Measurements from ENCODE around the gene MTMR10.

MTMR10 gene

GRCh38 chr15:30962659-30963058 is 28.8 kb downstream of the MTMR10 start:
- H3K4me3 Mint-ChIP-seq, result no peak overlapping the region
- H3K9me3 Mint-ChIP-seq, result no peaks in the 10 kb centered on the region
- peaks cover 24% of the 10 kb centered on the region for H3K36me3 Mint-ChIP-seq (ENCODE audit: low read depth)
- H3K27me3 Mint-ChIP-seq (ENCODE audit: low read depth), result no peaks in the 10 kb centered on the region
- no peak for DNase-seq (ENCODE audit: low spot score)
- H3K27ac Mint-ChIP-seq, result no peak overlapping the region
- H3K4me1 Mint-ChIP-seq (ENCODE audit: low read depth), result peaks cover 3% of the 10 kb centered on the region

DNA sequence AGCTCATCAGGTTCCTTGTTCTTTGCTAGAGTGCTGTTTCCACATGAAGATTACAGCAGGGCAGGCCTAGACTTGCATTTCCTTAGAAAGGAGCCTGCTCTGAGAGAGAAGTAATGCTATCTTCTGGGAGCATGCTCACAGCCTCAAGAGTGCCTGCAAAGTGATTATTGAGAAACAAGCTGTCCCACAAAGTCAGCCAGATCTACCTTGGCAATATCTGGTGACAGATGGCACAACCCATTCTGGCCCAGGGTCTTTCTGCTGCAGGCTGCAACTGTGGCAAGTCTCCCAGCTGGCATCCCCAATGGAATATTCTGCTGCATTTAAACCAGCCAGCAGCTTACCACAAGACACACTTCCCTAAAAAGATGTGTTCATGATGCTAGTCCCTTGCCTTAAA is 29.3 kb downstream of the MTMR10 start:
- Mint-ChIP-seq H3K27me3 (ENCODE audit: low read depth) (no peaks in the 10 kb centered on the region), H3K9me3 (no peaks in the 10 kb centered on the region), H3K36me3 (ENCODE audit: low read depth) (peaks cover 26% of the 10 kb centered on the region), H3K4me3 (no peak overlapping the region), H3K4me1 (ENCODE audit: low read depth) (peaks cover 3% of the 10 kb centered on the region), H3K27ac (no peak overlapping the region)
- no peak for DNase-seq (ENCODE audit: low spot score)

DNA sequence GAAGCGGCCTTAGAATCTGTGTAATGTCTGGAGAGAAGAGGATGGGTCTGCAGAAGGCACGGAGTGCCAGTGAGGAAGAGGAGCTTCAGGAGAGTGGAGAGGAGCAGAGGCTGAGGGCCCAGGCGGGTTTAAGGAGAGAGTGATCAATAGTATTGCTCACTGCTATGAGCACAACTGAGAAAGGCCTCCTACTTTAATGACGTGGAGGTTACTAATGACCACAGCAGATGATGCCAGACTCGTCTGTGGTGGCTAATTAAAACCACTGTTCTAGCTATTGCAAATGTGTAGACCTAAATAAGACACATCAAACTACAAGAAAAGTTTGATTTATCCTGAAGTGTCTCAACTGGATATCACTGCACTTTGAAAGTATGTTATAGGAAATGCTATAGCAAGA is 33.2 kb downstream of the MTMR10 start:
- Mint-ChIP-seq H3K4me1 (ENCODE audit: low read depth) (peaks cover 8% of the 10 kb centered on the region), H3K27me3 (ENCODE audit: low read depth) (no peaks in the 10 kb centered on the region), H3K36me3 (ENCODE audit: low read depth) (peaks cover 41% of the 10 kb centered on the region), H3K4me3 (no peak overlapping the region), H3K9me3 (no peaks in the 10 kb centered on the region), H3K27ac (no peak overlapping the region)
- DNase-seq (ENCODE audit: low spot score), result no peak

GRCh38 chr15:30956216-30957124 is 35.0 kb downstream of the MTMR10 start:
- Mint-ChIP-seq H3K27me3 (ENCODE audit: low read depth) (no peaks in the 10 kb centered on the region), H3K27ac (no peak overlapping the region), H3K9me3 (no peaks in the 10 kb centered on the region), H3K4me1 (ENCODE audit: low read depth) (peaks cover 6% of the 10 kb centered on the region), H3K36me3 (ENCODE audit: low read depth) (peaks cover 51% of the 10 kb centered on the region), H3K4me3 (no peak overlapping the region)
- no peak for DNase-seq (ENCODE audit: low spot score)

DNA sequence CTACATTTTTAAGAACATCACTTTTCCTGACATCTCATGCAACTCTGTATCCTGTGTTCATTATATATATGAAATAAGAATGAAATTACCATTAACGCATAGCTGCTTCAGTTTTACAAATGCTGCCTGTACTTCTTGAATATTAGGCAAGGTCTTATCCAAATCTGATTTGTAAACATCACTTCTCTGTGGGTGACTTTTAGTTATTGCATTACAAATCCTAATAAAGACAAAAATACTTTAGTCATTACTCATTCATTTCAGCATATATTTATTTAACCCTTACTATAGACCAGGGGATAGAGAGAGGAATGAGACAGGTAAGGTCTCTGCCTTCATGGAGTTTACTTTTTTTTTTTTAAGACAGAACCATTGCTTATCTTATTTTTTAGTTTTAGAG is 36.8 kb downstream of the MTMR10 start:
- no peak for DNase-seq (ENCODE audit: low spot score)
- Mint-ChIP-seq H3K4me1 (ENCODE audit: low read depth) (peaks cover 6% of the 10 kb centered on the region), H3K36me3 (ENCODE audit: low read depth) (peaks cover 56% of the 10 kb centered on the region), H3K9me3 (no peaks in the 10 kb centered on the region), H3K27ac (no peak overlapping the region), H3K4me3 (no peak overlapping the region), H3K27me3 (ENCODE audit: low read depth) (no peaks in the 10 kb centered on the region)

- peaks cover 60% of the 10 kb centered on the region for H3K36me3 Mint-ChIP-seq (ENCODE audit: low read depth)
These were observed 37.6 kb downstream of the MTMR10 start for GRCh38 chr15:30953731-30954378.

GRCh38 chr15:30953183-30953582 is 38.2 kb downstream of the MTMR10 start:
- DNase-seq (ENCODE audit: low spot score), result no peak
- H3K9me3 Mint-ChIP-seq, result no peaks in the 10 kb centered on the region
- no peaks in the 10 kb centered on the region for H3K27me3 Mint-ChIP-seq (ENCODE audit: low read depth)
- peaks cover 6% of the 10 kb centered on the region for H3K4me1 Mint-ChIP-seq (ENCODE audit: low read depth)
- H3K4me3 Mint-ChIP-seq, result no peak overlapping the region
- peaks cover 61% of the 10 kb centered on the region for H3K36me3 Mint-ChIP-seq (ENCODE audit: low read depth)
- no peak overlapping the region for H3K27ac Mint-ChIP-seq

More at GRCh38 chr15:30953731-30954378, 37.6 kb downstream of the MTMR10 start:
- no peak overlapping the region for H3K27ac Mint-ChIP-seq
- no peak for DNase-seq (ENCODE audit: low spot score)
- no peak overlapping the region for H3K4me3 Mint-ChIP-seq
- H3K9me3 Mint-ChIP-seq, result no peaks in the 10 kb centered on the region
- peaks cover 6% of the 10 kb centered on the region for H3K4me1 Mint-ChIP-seq (ENCODE audit: low read depth)
- H3K27me3 Mint-ChIP-seq (ENCODE audit: low read depth), result no peaks in the 10 kb centered on the region

- Mint-ChIP-seq H3K9me3 (no peaks in the 10 kb centered on the region), H3K4me1 (ENCODE audit: low read depth) (no peaks in the 10 kb centered on the region), H3K36me3 (ENCODE audit: low read depth) (peaks cover 53% of the 10 kb centered on the region), H3K27me3 (ENCODE audit: low read depth) (no peaks in the 10 kb centered on the region), H3K4me3 (no peak overlapping the region), H3K27ac (no peak overlapping the region)
- no peak for DNase-seq (ENCODE audit: low spot score)
These were observed 47.6 kb downstream of the MTMR10 start for GRCh38 chr15:30943654-30944335.

- Mint-ChIP-seq H3K27ac (no peak overlapping the region), H3K4me1 (ENCODE audit: low read depth) (no peaks in the 10 kb centered on the region), H3K9me3 (no peaks in the 10 kb centered on the region), H3K36me3 (ENCODE audit: low read depth) (peaks cover 54% of the 10 kb centered on the region), H3K27me3 (ENCODE audit: low read depth) (no peaks in the 10 kb centered on the region), H3K4me3 (no peak overlapping the region)
- DNase-seq (ENCODE audit: low spot score), result no peak
These were observed 49.9 kb downstream of the MTMR10 start for GRCh38 chr15:30941520-30941919.

- no peaks in the 10 kb centered on the region for H3K4me1 Mint-ChIP-seq (ENCODE audit: low read depth)
- no peaks in the 10 kb centered on the region for H3K9me3 Mint-ChIP-seq
- peaks cover 53% of the 10 kb centered on the region for H3K36me3 Mint-ChIP-seq (ENCODE audit: low read depth)
- no peak overlapping the region for H3K4me3 Mint-ChIP-seq
- no peak overlapping the region for H3K27ac Mint-ChIP-seq
- DNase-seq (ENCODE audit: low spot score), result no peak
- no peaks in the 10 kb centered on the region for H3K27me3 Mint-ChIP-seq (ENCODE audit: low read depth)
These were observed 51.1 kb downstream of the MTMR10 start for GRCh38 chr15:30940359-30940758.

DNA sequence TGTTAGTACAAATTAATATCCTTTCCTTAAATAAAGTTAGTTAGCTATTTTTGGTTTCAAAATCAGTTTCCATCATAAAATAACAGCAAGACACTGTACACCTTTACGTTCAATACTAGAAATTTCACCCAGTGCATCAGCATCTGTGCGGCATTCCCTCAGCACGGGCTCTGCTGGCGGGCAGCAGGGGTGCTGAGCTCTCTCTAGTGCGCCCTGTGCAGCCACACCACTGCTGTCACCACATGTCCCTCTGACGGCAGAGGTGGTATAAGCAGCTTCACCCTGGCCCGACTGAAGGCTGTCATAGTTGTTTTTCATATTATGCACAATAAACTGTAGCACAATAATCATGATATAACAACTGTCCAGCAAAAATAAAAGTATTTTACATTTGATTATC is 52.3 kb downstream of the MTMR10 start:
- H3K36me3 Mint-ChIP-seq (ENCODE audit: low read depth), result peaks cover 52% of the 10 kb centered on the region
- H3K4me3 Mint-ChIP-seq, result no peak overlapping the region
- H3K27ac Mint-ChIP-seq, result no peak overlapping the region
- no peaks in the 10 kb centered on the region for H3K4me1 Mint-ChIP-seq (ENCODE audit: low read depth)
- H3K27me3 Mint-ChIP-seq (ENCODE audit: low read depth), result no peaks in the 10 kb centered on the region
- no peaks in the 10 kb centered on the region for H3K9me3 Mint-ChIP-seq
- no peak for DNase-seq (ENCODE audit: low spot score)

DNA sequence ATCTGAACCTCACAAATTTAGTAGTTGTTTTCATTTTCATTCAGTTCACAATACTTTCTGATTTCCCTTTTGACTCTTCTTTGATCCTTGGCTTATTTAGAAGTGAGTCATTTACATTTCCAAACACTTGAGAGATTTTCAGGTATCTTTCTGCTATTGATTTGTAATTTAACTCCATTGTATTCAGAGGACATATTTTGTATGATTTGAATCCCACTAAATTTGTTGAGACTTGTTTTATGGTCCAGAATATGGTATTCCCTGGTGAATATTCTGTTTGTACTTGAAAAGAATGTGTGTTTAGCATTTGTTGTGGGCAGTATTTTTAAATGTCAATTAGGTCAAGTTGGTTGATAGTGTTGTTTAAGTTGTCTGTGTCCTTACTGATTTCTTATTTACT is 58.1 kb downstream of the MTMR10 start:
- H3K4me3 Mint-ChIP-seq, result no peak overlapping the region
- no peak overlapping the region for H3K27ac Mint-ChIP-seq
- no peaks in the 10 kb centered on the region for H3K27me3 Mint-ChIP-seq (ENCODE audit: low read depth)

DNA sequence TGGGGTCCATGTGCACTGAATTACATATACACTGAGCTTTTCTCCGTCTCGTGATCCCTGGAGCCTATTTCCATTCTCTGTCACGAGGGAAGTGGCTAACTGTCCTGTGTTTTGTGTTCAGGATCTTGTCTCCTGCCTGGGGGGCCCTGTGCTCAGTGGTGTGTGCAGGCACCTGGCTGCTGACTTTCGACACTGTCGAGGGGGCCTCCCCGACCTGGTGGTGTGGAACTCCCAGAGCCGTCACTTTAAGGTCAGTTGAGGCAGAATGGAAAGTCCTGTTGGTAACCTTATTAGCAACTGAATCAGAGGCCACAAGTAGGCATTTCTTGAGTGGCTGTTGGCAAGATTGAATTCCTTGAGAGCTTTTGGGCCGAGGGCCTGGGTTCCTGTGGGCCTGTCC is 61.0 kb downstream of the MTMR10 start:
- Mint-ChIP-seq H3K4me1 (ENCODE audit: low read depth) (peaks cover 6% of the 10 kb centered on the region), H3K36me3 (ENCODE audit: low read depth) (peaks cover 48% of the 10 kb centered on the region)

More for the DNA sequence above, 58.1 kb downstream of the MTMR10 start:
- Mint-ChIP-seq H3K36me3 (ENCODE audit: low read depth) (peaks cover 49% of the 10 kb centered on the region), H3K4me1 (ENCODE audit: low read depth) (peaks cover 6% of the 10 kb centered on the region), H3K9me3 (no peaks in the 10 kb centered on the region)
- DNase-seq (ENCODE audit: low spot score), result no peak

DNA sequence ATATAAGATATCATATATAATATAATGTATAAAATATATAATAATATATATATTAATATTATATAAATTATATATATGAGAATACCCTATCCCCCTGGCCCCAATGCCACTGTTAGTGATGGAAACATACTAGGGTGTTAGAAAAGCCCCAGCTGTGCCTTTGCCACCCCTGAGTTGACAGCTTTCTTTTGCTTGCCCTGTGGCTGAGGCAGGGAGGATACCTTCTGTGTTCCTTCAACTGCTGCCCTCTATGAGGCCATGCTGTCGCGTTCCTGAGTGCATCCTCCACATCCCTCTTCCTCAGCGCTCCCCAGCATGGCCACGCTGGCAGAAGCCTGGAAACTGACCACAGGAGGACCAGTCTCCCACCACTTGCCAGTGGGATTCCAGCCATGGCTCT is 61.4 kb downstream of the MTMR10 start:
- Mint-ChIP-seq H3K4me1 (ENCODE audit: low read depth) (peaks cover 6% of the 10 kb centered on the region), H3K9me3 (no peaks in the 10 kb centered on the region), H3K36me3 (ENCODE audit: low read depth) (peaks cover 50% of the 10 kb centered on the region), H3K27ac (no peak overlapping the region), H3K27me3 (ENCODE audit: low read depth) (no peaks in the 10 kb centered on the region), H3K4me3 (no peak overlapping the region)
- no peak for DNase-seq (ENCODE audit: low spot score)

More for the DNA sequence above, 61.0 kb downstream of the MTMR10 start:
- H3K27me3 Mint-ChIP-seq (ENCODE audit: low read depth), result no peaks in the 10 kb centered on the region
- no peaks in the 10 kb centered on the region for H3K9me3 Mint-ChIP-seq
- DNase-seq (ENCODE audit: low spot score), result no peak
- no peak overlapping the region for H3K4me3 Mint-ChIP-seq
- no peak overlapping the region for H3K27ac Mint-ChIP-seq

Data from T-helper 2 cell treated with Interferon-gamma antibody and Interleukin-4, amounts not matched to agents 5 μg/mL and 100 μg/mL, for 36 hours (primary cell).